HepG2 (cell line): ENCODE measurements around the gene CDH13. TPM values are rescaled to one million over a fixed set of nuclear protein-coding genes. Genes with fewer than 3 reads are reported as not detected.

Experiments
- EED ChIP-seq: sonication (generic); formaldehyde crosslinking; IDR thresholded peaks from 2 replicates; pipeline ENCODE4 v1.5.0; 2020; ENCODE audit warnings: mild to moderate bottlenecking, missing genetic modification reagents
- EHMT2 ChIP-seq: fragments of 200-600 bp; sonication (generic); IDR thresholded peaks from 2 replicates; pipeline ENCODE4 v1.7.0; 2017; ENCODE audit warnings: antibody characterized with exemption, low read depth, low read length, borderline replicate concordance
- HNRNPUL1 ChIP-seq: fragments of 200-400 bp; formaldehyde crosslinking; IDR thresholded peaks from 2 replicates; pipeline ENCODE4 v1.6.1; 2017; ENCODE audit warnings: low read depth, mild to moderate bottlenecking, low read length, moderate library complexity
- HOXA3 ChIP-seq: sonication (generic); formaldehyde crosslinking; IDR thresholded peaks from 2 replicates; pipeline ENCODE4 v1.5.0; 2020; ENCODE audit warnings: missing genetic modification reagents
- NR2F2 ChIP-seq: IDR thresholded peaks from 2 replicates; pipeline ENCODE4 v1.6.1; 2012; ENCODE audit warnings: low read depth, inconsistent platforms, borderline replicate concordance
- PPARG ChIP-seq: conservative IDR thresholded peaks from 2 replicates; pipeline ENCODE4 v1.6.1; 2016; ENCODE audit warnings: missing biosample characterization, missing genetic modification reagents
- RBFOX2 ChIP-seq: fragments of 200-400 bp; formaldehyde crosslinking; IDR thresholded peaks from 2 replicates; pipeline ENCODE4 v1.6.1; 2017; ENCODE audit warnings: low read depth, mild to moderate bottlenecking, low read length
- ZFP41 ChIP-seq: sonication (generic); formaldehyde crosslinking; IDR thresholded peaks from 2 replicates; pipeline ENCODE4 v1.4.0; 2020; ENCODE audit warnings: mild to moderate bottlenecking, missing genetic modification reagents, borderline replicate concordance
- ZMYM4 ChIP-seq: sonication (generic); formaldehyde crosslinking; IDR thresholded peaks from 2 replicates; pipeline ENCODE4 v1.8.1; 2023; ENCODE audit warnings: mild to moderate bottlenecking, missing genetic modification reagents
- ZNF205 ChIP-seq: IDR thresholded peaks from 2 replicates; pipeline ENCODE4 v1.6.1; 2018; ENCODE audit warnings: missing biosample characterization, missing genetic modification reagents
- ZNF468 ChIP-seq: sonication (generic); formaldehyde crosslinking; IDR thresholded peaks from 2 replicates; pipeline ENCODE4 v1.8.0; 2022; ENCODE audit warnings: mild to moderate bottlenecking, moderate library complexity, missing genetic modification reagents
- ZNF720 ChIP-seq: sonication (generic); formaldehyde crosslinking; IDR thresholded peaks from 2 replicates; pipeline ENCODE4 v1.4.0; 2020; ENCODE audit warnings: missing genetic modification reagents
- polyA plus RNA-seq, 8 experiments: library from polyadenylated mRNA; depleted of rRNA in 3 of 8; stranded (reverse) in 7 of 8; unstranded in 1 of 8; fragments of >200 nt; fragmentation: Illumina TruSeq in 4 of 8; extraction: Trizol in 4 of 8; gene quantifications; 2 replicates each; pipeline versions ENCODE4 v1.2.1 to v1.2.3, GENCODE V29; 2011 to 2016; ENCODE audit warnings: low read depth in 4 of 8, missing spikeins in 1 of 8, mixed read lengths in 1 of 8; ENCODE audit not compliant: insufficient read depth in 1 of 8
- total RNA-seq, 5 experiments: library from RNA; depleted of rRNA; stranded (reverse); fragments of >200 nt; fragmentation: Illumina TruSeq; extraction: Trizol; gene quantifications; 2 replicates each; pipeline ENCODE4 v1.2.3, GENCODE V29; 2016; ENCODE audit warnings: low read depth in 1 of 5
- TF ChIP-seq, protein P1 (sequence below): sonication (generic); formaldehyde crosslinking; IDR thresholded peaks from 2 replicates; pipeline ENCODE4 v1.4.0; 2020; ENCODE audit warnings: missing genetic modification reagents
- TF ChIP-seq, protein P2 (sequence below): IDR thresholded peaks from 2 replicates; pipeline ENCODE4 v1.4.0; 2020; ENCODE audit warnings: mild to moderate bottlenecking, missing genetic modification reagents
- TF ChIP-seq, protein P3 (sequence below): fragments of 450-650 bp; IDR thresholded peaks from 2 replicates; pipeline ENCODE4 v1.6.1; 2016
- TF ChIP-seq, protein P4 (sequence below): sonication (generic); formaldehyde crosslinking; IDR thresholded peaks from 2 replicates; pipeline ENCODE4 v1.4.0; 2020; ENCODE audit warnings: missing genetic modification reagents

CDH13 gene
- total and polyA plus RNA-seq, 2 of the 13 experiments (the other 11 are each of a cell fraction or from before 2014, with no cell fraction given), result not detected

DNA sequence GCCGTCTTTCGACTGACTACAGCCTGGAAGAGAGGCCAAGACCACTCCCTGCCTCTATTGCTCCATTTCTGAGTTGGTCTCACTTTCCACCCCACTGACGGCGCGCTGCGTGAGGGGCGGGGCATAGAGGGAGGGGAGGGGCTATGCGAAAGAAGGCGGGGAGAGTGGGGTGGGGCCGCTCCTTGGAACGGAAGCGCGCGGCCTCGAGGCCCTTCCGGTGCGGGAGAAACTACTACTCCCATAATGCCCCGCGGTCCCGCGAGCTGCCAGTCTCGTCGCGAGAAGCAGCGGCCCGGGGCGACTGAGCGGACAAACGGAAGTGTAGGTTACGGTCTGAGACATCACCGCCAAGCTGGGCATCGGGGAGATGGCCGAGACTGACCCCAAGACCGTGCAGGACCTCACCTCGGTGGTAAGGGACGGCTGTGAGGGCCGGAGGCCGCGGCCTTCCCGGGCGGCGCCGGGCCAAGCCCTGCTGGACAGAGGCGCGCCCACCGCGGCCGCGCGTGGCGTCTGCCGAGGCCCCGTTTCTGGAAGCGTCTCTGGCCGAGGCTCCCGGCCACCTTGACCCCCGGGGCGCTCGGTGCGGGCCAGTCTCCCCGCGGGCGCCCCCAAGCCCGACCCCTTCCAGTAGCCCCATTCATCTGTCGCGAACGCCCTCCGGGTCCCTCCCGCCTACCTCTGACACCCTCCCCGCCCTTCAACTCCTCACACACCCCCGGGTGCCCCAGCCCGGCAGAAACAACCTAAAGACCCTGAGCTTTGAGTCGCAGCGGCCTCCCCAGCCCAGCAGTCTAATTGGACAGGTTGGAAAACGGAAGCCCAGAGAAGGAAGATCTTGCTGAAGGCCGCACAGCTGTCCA is 1181.2 kb downstream of the CDH13 start, which contains the start of gene HSBP1 (continued):
- TF ChIP-seq RBFOX2 (peak; percentile 95), ZNF468 (no peak), EED (CRISPR knock-in tag) (no peak), ZNF720 (no peak), NR2F2 (no peak), ZNF205 (CRISPR knock-in tag) (no peak), ZMYM4 (CRISPR knock-in tag) (peak; percentile 86), ZFP41 (CRISPR knock-in tag) (no peak), HOXA3 (CRISPR knock-in tag) (peak; percentile 89), EHMT2 (peak; percentile 66; the same call in 1 of the 2 replicates), HNRNPUL1 (no peak), PPARG (CRISPR knock-in tag) (peak; percentile 40; the same call in 1 of the 2 replicates)
- TF ChIP-seq, protein P1, sequence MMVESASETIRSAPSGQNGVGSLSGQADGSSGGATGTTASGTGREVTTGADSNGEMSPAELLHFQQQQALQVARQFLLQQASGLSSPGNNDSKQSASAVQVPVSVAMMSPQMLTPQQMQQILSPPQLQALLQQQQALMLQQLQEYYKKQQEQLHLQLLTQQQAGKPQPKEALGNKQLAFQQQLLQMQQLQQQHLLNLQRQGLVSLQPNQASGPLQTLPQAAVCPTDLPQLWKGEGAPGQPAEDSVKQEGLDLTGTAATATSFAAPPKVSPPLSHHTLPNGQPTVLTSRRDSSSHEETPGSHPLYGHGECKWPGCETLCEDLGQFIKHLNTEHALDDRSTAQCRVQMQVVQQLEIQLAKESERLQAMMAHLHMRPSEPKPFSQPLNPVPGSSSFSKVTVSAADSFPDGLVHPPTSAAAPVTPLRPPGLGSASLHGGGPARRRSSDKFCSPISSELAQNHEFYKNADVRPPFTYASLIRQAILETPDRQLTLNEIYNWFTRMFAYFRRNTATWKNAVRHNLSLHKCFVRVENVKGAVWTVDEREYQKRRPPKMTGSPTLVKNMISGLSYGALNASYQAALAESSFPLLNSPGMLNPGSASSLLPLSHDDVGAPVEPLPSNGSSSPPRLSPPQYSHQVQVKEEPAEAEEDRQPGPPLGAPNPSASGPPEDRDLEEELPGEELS (CRISPR knock-in tag), result no peak
- TF ChIP-seq, protein P2, sequence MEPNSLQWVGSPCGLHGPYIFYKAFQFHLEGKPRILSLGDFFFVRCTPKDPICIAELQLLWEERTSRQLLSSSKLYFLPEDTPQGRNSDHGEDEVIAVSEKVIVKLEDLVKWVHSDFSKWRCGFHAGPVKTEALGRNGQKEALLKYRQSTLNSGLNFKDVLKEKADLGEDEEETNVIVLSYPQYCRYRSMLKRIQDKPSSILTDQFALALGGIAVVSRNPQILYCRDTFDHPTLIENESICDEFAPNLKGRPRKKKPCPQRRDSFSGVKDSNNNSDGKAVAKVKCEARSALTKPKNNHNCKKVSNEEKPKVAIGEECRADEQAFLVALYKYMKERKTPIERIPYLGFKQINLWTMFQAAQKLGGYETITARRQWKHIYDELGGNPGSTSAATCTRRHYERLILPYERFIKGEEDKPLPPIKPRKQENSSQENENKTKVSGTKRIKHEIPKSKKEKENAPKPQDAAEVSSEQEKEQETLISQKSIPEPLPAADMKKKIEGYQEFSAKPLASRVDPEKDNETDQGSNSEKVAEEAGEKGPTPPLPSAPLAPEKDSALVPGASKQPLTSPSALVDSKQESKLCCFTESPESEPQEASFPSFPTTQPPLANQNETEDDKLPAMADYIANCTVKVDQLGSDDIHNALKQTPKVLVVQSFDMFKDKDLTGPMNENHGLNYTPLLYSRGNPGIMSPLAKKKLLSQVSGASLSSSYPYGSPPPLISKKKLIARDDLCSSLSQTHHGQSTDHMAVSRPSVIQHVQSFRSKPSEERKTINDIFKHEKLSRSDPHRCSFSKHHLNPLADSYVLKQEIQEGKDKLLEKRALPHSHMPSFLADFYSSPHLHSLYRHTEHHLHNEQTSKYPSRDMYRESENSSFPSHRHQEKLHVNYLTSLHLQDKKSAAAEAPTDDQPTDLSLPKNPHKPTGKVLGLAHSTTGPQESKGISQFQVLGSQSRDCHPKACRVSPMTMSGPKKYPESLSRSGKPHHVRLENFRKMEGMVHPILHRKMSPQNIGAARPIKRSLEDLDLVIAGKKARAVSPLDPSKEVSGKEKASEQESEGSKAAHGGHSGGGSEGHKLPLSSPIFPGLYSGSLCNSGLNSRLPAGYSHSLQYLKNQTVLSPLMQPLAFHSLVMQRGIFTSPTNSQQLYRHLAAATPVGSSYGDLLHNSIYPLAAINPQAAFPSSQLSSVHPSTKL (CRISPR knock-in tag), result peak; percentile 65; the same call in 1 of the 2 replicates
- TF ChIP-seq, protein P3, sequence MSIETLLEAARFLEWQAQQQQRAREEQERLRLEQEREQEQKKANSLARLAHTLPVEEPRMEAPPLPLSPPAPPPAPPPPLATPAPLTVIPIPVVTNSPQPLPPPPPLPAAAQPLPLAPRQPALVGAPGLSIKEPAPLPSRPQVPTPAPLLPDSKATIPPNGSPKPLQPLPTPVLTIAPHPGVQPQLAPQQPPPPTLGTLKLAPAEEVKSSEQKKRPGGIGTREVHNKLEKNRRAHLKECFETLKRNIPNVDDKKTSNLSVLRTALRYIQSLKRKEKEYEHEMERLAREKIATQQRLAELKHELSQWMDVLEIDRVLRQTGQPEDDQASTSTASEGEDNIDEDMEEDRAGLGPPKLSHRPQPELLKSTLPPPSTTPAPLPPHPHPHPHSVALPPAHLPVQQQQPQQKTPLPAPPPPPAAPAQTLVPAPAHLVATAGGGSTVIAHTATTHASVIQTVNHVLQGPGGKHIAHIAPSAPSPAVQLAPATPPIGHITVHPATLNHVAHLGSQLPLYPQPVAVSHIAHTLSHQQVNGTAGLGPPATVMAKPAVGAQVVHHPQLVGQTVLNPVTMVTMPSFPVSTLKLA, result no peak
- TF ChIP-seq, protein P4, sequence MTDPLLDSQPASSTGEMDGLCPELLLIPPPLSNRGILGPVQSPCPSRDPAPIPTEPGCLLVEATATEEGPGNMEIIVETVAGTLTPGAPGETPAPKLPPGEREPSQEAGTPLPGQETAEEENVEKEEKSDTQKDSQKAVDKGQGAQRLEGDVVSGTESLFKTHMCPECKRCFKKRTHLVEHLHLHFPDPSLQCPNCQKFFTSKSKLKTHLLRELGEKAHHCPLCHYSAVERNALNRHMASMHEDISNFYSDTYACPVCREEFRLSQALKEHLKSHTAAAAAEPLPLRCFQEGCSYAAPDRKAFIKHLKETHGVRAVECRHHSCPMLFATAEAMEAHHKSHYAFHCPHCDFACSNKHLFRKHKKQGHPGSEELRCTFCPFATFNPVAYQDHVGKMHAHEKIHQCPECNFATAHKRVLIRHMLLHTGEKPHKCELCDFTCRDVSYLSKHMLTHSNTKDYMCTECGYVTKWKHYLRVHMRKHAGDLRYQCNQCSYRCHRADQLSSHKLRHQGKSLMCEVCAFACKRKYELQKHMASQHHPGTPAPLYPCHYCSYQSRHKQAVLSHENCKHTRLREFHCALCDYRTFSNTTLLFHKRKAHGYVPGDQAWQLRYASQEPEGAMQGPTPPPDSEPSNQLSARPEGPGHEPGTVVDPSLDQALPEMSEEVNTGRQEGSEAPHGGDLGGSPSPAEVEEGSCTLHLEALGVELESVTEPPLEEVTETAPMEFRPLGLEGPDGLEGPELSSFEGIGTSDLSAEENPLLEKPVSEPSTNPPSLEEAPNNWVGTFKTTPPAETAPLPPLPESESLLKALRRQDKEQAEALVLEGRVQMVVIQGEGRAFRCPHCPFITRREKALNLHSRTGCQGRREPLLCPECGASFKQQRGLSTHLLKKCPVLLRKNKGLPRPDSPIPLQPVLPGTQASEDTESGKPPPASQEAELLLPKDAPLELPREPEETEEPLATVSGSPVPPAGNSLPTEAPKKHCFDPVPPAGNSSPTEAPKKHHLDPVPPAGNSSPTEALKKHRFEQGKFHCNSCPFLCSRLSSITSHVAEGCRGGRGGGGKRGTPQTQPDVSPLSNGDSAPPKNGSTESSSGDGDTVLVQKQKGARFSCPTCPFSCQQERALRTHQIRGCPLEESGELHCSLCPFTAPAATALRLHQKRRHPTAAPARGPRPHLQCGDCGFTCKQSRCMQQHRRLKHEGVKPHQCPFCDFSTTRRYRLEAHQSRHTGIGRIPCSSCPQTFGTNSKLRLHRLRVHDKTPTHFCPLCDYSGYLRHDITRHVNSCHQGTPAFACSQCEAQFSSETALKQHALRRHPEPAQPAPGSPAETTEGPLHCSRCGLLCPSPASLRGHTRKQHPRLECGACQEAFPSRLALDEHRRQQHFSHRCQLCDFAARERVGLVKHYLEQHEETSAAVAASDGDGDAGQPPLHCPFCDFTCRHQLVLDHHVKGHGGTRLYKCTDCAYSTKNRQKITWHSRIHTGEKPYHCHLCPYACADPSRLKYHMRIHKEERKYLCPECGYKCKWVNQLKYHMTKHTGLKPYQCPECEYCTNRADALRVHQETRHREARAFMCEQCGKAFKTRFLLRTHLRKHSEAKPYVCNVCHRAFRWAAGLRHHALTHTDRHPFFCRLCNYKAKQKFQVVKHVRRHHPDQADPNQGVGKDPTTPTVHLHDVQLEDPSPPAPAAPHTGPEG (CRISPR knock-in tag), result peak; percentile 66; the same call in 1 of the 2 replicates
